Mucosa of descending colon (tissue), 3 donors: ENCODE data around the gene SNRNP70. TPM values are rescaled to one million over a fixed set of nuclear protein-coding genes. Genes with fewer than 3 reads are reported as not detected.

Source experiments
- ATAC-seq: fragments of 200-7000 bp; cut with Tn5 transposase; one replicate; pipeline ENCODE4 v1.9.1; 2020; ENCODE audit warnings: mild to moderate bottlenecking, moderate library complexity
- DNase-seq, 3 donors: peaks; one replicate each; pipeline ENCODE4 v3.0.0-alpha.2; 2020
- H3K36me3 ChIP-seq: fragments of 200-600 bp; one replicate; pipeline ENCODE4 v1.8.0; 2021; ENCODE audit warnings: low read depth, mild to moderate bottlenecking
- H3K4me1 ChIP-seq: fragments of 200-600 bp; one replicate; pipeline ENCODE4 v1.8.0; 2021; ENCODE audit warnings: low read depth, mild to moderate bottlenecking
- H3K4me3 ChIP-seq: fragments of 200-600 bp; one replicate; pipeline ENCODE4 v1.8.0; 2021; ENCODE audit warnings: mild to moderate bottlenecking
- H3K9me3 ChIP-seq: fragments of 200-600 bp; one replicate; pipeline ENCODE4 v1.8.0; 2021; ENCODE audit warnings: mild to moderate bottlenecking
- intact Hi-C, 2 donors: fragments of 100-400 bp; cut with DNase I in 1 of 2; cut with micrococcal nuclease in 1 of 2; formaldehyde crosslinking; loops; one replicate each; pipeline versions ENCODE4 v1.11.0 to v1.11.1; 2022; cut with DNase I, micrococcal nuclease
- total RNA-seq, 3 donors: library from RNA; stranded (reverse); fragmentation: NEBNext Ultra II Directional in 2 of 3; extraction: Animal tissue kit (Norgen Biotek cat#: 25700) in 2 of 3; gene quantifications; one replicate each; pipeline versions ENCODE4 v1.2.1 to v1.2.4, GENCODE V29; 2021 to 2023
- TF ChIP-seq, protein P1 (sequence below): fragments of 200-600 bp; IDR thresholded peaks from one replicate; pipeline ENCODE4 v1.8.0; 2022; ENCODE audit warnings: antibody characterized with exemption, mild to moderate bottlenecking
- donor health status: DM: no; HTN: no; CAD: no; lungs with moderate emphysema.
- donor health status: DM: no; HTN: no; CAD: no.
- donor health status: DM: no; HTN: yes; CAD: no.

Gene SNRNP70
- total RNA-seq, 3 donors from 2014 or later: 136 to 257 (median 200) TPM

- TF ChIP-seq, protein P1, sequence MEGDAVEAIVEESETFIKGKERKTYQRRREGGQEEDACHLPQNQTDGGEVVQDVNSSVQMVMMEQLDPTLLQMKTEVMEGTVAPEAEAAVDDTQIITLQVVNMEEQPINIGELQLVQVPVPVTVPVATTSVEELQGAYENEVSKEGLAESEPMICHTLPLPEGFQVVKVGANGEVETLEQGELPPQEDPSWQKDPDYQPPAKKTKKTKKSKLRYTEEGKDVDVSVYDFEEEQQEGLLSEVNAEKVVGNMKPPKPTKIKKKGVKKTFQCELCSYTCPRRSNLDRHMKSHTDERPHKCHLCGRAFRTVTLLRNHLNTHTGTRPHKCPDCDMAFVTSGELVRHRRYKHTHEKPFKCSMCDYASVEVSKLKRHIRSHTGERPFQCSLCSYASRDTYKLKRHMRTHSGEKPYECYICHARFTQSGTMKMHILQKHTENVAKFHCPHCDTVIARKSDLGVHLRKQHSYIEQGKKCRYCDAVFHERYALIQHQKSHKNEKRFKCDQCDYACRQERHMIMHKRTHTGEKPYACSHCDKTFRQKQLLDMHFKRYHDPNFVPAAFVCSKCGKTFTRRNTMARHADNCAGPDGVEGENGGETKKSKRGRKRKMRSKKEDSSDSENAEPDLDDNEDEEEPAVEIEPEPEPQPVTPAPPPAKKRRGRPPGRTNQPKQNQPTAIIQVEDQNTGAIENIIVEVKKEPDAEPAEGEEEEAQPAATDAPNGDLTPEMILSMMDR: peak; percentile 68
- peak; percentile 75 to 86 (median 75) for DNase-seq
- H3K4me1 ChIP-seq: peaks cover 21% of the 10 kb centered on the region
- no peaks in the 10 kb centered on the region for H3K9me3 ChIP-seq
- peak; percentile 75 for ATAC-seq
- H3K4me3 ChIP-seq: peak within 1 kb of the TSS; percentile 57
- no peaks in the 10 kb centered on the region for H3K36me3 ChIP-seq
- intact Hi-C loops: no loop called here
Observed at GRCh38 chr19:49113762-49114629, 28.7 kb downstream of the SNRNP70 start, which contains the start of gene LIN7B. Gene LIN7B, plus strand, starts transcription at chr19:49114370. Its CDS starts 35 bp downstream, at chr19:49114405.

DNA sequence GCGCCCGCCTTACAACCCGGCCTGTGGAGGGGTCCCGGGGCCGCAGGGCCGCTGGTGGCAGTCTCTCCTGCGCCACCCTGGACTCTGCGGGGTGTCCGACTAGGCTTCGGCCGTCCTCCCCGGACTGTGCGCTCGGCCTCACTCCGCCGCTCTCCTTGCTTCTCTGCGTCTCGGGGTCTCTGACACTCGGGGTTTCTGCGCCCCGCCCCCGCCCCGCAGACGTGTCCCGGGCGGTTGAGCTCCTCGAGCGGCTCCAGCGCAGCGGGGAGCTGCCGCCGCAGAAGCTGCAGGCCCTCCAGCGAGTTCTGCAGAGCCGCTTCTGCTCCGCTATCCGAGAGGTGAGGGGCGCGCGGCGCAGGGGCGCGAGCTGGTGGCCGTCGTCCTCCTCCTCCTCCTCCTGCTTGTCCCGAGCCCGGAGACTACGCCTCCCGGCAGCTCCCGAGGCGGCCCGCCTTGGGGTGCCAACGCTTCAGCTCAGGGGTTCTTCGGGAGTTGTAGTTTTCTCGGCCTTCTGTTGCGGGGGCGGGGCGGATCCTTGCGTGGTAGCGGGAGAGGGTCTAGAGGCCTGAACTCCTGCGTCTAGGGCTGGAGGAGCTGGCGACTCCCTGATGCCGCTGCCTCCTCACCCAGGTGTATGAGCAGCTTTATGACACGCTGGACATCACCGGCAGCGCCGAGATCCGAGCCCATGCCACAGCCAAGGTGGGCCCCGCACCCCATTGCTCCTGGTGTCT, 29.5 kb downstream of the SNRNP70 start:
- Histone ChIP-seq H3K4me1 (peaks cover 28% of the 10 kb centered on the region), H3K9me3 (no peaks in the 10 kb centered on the region), H3K4me3 (peak overlapping the region; percentile 57), H3K36me3 (no peaks in the 10 kb centered on the region)
- TF ChIP-seq, protein P1: no peak
- intact Hi-C loops: no loop called here
- peak; percentile 72 to 80 (median 77) for DNase-seq
- ATAC-seq: no peak

DNA sequence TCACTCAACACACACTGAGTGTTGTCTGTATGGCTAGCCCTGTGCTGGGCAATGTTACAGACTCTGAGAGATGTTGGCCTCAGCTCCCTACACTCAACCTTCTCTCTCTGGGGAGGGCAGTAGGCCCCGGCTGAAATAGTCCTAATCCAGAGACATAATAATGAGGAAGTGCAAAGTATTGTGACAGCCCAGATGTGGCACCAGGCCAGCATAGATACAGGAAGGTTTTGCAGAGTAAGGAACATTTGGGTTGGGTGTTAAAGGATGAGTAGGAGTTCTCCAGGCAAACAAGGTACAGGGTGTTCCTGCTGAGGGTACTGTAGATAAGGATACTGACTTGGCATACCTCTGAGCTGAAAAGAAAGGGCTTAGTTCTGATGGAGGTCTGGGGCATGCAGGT, 31.3 kb downstream of the SNRNP70 start:
- no peaks in the 10 kb centered on the region for H3K36me3 ChIP-seq
- ATAC-seq: no peak

DNA sequence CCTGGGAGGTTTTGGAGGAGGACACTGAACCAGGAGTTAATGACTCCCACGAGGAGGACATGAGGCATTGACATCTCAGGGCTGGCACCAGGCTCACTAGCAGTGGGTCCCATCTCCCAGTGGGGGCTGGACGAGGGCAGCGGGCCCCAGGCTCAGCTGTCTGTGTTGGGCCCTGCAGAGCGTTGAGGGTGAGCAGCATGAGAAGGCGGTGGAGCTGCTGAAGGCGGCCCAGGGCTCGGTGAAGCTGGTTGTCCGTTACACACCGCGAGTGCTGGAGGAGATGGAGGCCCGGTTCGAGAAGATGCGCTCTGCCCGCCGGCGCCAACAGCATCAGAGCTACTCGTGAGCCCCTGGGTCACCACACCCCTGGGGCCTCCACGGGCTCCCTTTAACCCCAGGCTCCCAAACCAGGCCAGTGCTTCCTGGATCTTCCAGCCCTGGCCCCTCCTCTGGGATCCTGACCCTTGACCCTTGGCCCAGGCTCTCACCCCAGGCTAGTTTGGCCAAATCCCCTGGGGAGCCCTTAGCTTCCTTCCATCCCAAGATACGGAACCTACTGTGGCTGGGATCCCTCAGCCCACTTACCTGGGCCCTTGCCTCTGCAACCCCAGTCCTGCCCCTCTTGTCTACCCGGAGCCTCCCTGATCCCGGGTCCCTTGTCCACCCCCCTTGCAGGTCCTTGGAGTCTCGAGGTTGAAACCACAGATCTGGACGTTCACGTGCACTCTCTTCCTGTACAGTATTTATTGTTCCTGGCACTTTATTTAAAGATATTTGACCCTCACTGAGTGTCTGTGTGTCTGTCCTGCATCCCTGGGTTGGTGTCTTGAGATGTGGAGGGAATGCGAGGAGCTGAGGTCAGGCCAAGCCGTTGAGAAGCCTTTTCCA, 32.7 kb downstream of the SNRNP70 start:
- peaks cover 35% of the 10 kb centered on the region for H3K4me1 ChIP-seq
- ATAC-seq (no peak), DNase-seq (peak; percentile 35 to 70 (median 52))
- peak overlapping the region; percentile 38 for H3K4me3 ChIP-seq
- intact Hi-C loops: no loop called here
- no peaks in the 10 kb centered on the region for H3K36me3 ChIP-seq
- no peaks in the 10 kb centered on the region for H3K9me3 ChIP-seq
- TF ChIP-seq, protein P1: no peak

More for the DNA sequence above, 31.3 kb downstream of the SNRNP70 start:
- TF ChIP-seq, protein P1: no peak
- intact Hi-C loops: no loop called here
- no peak overlapping the region for H3K4me3 ChIP-seq
- H3K4me1 ChIP-seq: peaks cover 35% of the 10 kb centered on the region
- peak in 1 of 3 donors; percentile 49 for DNase-seq
- no peaks in the 10 kb centered on the region for H3K9me3 ChIP-seq
